Gastroesophageal sphincter (tissue), 2 donors: ENCODE results near the gene OGA.

Source experiments
- EP300 ChIP-seq: sonication (generic); formaldehyde crosslinking; IDR thresholded peaks from one replicate; pipeline ENCODE4 v1.6.1; 2017; ENCODE audit warnings: antibody characterized with exemption, mild to moderate bottlenecking
- POLR2A ChIP-seq, 2 donors: fragments of 450-650 bp; IDR thresholded peaks; one replicate each; pipeline ENCODE4 v1.6.1; 2017; ENCODE audit warnings: antibody characterized with exemption in 2 of 2, mild to moderate bottlenecking in 2 of 2, moderate library complexity in 1 of 2

- no peak for TF ChIP-seq POLR2A (IDR thresholded peaks at IDR 0.05)
- no peak for TF ChIP-seq EP300
Observed at GRCh38 chr10:101858723-101859500, 40.7 kb upstream of the OGA start.
